Endometrial microvascular endothelial cells (primary cell): ENCODE measurements around the gene NEUROG3. TPM values are rescaled to one million over a fixed set of nuclear protein-coding genes. Genes with fewer than 3 reads are reported as not detected.

Experiments
- in situ Hi-C: cut with HindIII; loops from 2 replicates; pipeline ENCODE4 v1.10.0; 2017; ENCODE audit warnings: low sequenced_read_pairs, low pct_unique_long_range_greater_than_20kb; ENCODE audit errors: inconsistent ontology term
- total RNA-seq: library from RNA; depleted of rRNA; stranded (reverse); fragments of >200 nt; gene quantifications from one replicate; pipeline ENCODE4 v1.2.3, GENCODE V29; 2015; ENCODE audit errors: inconsistent ontology term

Gene NEUROG3
- total RNA-seq, 1 donor from 2014 or later = not detected

- in situ Hi-C loops = loop anchor here (25.0 kb wide), 1 partner anchor 104 kb away; the partner anchor contains the start of gene FAM241B
These were observed 39.6 kb downstream of the NEUROG3 start for GRCh38 chr10:69533658-69534057.

DNA sequence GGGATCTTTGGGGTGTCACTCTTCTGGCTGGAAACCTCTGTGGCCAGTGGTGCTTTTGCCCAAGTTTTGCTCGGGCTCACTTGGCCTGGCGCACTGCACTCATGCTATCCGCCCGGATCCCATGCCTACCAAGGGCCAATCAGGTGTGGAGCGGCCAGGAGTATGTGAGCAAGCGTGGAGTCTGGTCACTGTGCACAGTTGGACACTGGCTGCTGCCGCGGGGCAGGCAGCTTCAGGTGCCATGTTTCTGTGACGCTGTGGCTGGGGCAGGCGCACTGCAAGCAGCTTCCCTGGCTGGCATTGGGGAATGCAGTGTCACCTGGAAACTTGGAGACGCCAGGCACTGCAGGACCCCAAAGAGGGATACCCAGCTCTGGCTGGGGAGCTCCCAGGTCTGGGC, 45.3 kb downstream of the NEUROG3 start:
- in situ Hi-C loops = loop anchor here (25.0 kb wide), 1 partner anchor 109 kb away; the partner anchor contains the start of gene FAM241B

Other genes starting within 250 kb of the NEUROG3 start
- gene TACR2, start 156.5 kb downstream of the NEUROG3 start, total RNA-seq = not detected
- gene TSPAN15, start 122.0 kb downstream of the NEUROG3 start, total RNA-seq = 52.4 TPM
- not detected for gene FAM241B, start 56.8 kb upstream of the NEUROG3 start, total RNA-seq
- 53.8 TPM for gene COL13A1, start 228.5 kb upstream of the NEUROG3 start, total RNA-seq